Islet precursor cell (in vitro differentiated cells): ENCODE results near the gene ANP32A.

Experiments
- DNase-seq: peaks from one replicate; pipeline ENCODE4 v3.0.0-alpha.2; 2018

Gene ANP32A

DNA sequence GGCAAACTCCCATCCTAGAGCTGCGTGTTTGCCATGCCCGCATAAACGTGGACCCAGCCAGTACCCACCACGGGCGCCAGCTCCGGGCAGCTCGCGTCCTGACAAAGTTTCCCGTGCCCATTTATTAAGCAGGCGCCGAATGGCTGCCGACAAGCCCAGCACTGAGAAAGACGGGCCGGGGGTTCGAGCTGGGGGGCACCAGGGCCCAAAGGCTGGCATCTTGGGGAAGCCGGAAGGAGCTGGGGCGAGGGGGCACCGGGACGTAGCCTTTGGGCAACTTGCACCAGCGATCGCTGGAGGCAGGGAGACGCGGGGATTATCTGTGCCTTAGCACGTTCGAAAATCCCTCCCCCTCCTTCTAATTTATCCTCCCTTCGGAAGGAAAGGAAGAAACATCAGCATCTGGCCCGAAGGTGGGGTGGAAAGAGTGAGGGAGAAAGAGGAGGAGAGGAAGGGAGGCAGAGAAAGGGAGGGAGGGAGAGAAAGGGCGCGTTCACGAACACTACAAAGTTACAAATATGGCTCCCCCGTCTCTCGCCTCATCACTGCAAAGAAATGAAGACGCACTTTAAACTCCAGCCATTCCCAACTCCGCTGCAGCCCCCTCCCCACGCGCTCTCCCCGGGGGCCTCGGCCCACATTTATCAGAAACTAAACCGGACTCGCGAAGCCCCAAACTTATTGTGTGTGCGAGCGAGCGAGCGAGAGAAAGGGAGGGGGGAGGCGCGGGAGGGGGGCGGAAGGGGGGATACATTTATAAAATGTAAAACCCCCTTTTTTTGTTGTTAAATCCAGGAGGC is 1.0 kb downstream of the ANP32A start:
- DNase-seq, result peak; percentile 65

DNA sequence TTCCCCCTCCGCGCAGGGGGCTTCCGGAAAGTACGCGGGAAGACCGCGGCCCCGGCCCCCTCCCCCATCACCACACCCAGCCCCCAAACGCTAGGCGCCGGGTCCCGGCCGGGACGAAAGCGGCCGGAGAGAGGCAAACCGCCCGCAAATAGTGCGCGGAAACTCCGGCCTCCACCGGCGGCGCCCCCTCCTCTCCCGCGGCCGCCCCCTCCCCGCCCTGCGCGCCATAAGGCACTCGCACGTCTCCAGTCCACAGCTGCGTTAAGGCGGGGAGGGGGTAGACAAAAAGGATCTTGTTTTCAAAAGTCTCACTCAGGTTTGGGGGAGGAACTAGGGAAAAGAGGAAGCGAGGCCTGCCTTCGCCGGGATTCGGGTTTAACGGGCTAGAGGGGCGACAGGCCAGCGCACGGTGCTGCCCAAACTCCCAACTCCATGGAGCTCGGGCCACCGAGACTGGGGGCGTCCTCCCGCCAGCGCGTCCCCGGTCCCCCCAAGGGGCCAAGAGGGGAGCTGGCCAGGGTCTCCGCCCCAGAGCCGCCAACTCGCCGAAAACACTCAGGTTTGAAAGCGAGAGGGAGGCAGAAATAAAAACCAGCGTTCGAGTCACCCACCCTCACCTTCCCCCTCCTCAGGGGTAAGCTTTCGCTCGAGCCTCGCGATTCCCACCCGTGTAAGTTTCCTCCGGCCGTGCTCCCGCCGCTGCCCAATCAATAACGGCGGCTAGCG is 1.8 kb downstream of the ANP32A start:
- DNase-seq, result peak; percentile 68

DNA sequence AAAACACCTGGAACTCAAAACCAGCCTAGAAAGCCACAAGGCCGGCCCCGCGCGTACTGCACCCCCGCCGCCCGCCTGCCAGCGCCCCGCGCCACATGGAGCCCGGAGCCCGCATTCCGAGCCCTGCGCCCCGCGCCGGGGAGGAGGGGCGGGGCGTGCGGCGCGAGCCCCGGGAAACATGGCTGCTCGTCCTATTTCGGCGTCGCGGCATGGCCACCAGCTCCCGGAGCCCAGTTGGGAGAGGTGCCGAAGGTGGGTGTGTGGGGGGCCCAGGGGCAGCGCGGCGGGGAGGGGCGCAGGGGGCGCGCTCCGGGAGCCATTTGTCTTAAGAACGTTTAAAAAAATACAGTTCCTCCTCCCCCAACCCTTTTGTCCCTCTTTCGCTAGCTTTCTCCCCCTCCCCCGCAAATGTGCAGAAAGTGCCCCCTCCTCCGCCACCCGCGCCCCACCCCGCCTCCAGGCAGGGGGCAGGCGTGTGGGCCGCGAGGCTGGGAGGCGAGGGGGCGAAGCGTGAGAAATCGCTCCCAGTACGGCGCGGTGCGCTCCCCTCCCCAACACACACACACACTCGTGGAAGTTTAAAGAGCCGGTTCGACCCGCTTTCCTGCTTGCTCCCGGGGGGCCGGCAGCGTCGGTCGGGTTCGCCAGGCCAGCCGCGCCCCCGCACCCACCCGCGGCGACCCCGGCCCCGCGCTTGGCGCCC is 2.5 kb downstream of the ANP32A start:
- peak; percentile 77 for DNase-seq

- DNase-seq, result peak; percentile 83
Measured at GRCh38 chr15:68817304-68818065, 3.2 kb downstream of the ANP32A start.

- DNase-seq, result no peak
Measured at GRCh38 chr15:68816795-68817303, 3.8 kb downstream of the ANP32A start.

DNA sequence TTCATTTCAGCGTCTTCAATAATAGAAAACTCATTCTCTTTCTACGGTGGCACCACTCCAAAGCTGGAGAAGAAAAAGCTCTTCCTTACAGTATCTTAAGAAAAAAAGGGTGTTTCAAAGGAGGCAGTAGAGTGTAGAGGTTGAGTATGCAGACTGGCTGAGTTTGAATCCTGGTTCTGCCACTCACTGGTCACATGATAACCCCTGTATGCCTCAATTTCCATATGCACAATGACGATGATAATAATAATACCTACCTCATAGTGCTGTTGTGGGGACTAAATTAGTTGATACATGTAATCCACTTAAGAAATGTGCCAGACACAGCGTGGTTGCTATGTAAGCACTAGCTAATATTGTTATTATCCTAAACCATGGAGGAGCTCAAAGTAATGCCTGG is 4.5 kb downstream of the ANP32A start:
- DNase-seq, result no peak

GRCh38 chr15:68815598-68815997 is 5.1 kb downstream of the ANP32A start:
- DNase-seq, result no peak

GRCh38 chr15:68814596-68814995 is 6.1 kb downstream of the ANP32A start:
- DNase-seq, result no peak

GRCh38 chr15:68812597-68813431 is 7.9 kb downstream of the ANP32A start:
- DNase-seq, result no peak

DNA sequence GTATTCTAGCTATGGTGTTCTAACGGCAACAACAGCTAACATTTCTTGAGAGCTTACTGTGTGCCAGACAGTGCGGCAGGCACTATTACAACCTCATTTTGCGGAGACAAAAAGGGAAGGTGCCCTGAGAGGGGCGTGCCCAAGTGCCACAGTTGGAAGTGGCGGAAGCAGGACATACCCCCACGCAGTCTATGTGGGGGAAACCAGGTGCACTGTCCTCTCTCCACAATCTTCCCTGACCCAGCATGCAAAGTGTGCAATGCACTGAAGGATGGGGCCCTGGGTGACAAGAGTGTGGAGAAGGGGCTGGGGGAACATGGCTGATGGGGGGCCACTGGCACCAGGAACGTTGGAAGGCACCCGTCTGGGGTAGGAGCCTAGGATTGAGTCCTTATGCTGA is 8.6 kb downstream of the ANP32A start:
- no peak for DNase-seq

- peak; percentile 22 for DNase-seq
Measured at GRCh38 chr15:68809517-68809916, 11.2 kb downstream of the ANP32A start.

- DNase-seq, result peak; percentile 50
Measured at GRCh38 chr15:68808770-68809169, 11.9 kb downstream of the ANP32A start.

DNA sequence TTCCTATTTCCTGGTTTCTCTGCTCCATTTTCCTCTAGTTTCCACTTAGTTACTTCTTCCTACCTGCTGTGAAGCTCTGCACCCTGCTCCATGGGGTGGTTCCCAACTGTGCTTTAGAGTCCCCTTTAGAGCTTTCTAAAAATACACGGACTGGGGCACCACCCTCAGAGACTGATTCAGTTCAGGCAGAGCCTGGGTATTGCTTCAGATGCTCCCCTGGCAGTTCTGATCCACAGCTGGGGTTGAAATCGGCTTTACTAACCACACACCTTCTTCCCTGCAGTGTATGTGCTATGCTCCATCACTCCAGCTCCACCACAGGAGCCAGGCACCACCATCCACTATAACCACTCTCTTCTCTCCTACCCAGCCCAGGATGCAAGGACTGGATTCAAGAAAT is 12.6 kb downstream of the ANP32A start:
- no peak for DNase-seq

DNA sequence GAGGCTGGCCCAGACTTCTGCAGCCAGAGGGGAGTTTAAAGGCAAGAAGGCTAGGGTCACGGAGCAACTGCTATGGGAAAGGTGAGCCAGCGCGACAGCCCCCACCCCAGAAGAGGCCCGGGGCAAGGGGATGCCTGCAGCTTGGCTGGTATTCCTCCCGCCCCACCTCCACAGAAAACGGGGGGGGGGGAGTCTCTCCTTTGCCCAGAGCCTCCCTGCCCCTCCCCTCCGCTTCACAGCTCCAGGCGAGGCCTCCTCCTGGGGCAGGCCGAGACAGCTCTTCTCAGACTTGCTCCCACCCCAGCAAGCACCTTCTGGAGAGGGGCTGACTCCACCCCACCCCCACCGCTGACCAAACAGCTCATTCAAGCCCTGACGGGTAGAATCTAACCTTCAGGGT is 13.4 kb downstream of the ANP32A start:
- peak; percentile 57 for DNase-seq

- peak; percentile 53 for DNase-seq
Measured at GRCh38 chr15:68806220-68807060, 14.3 kb downstream of the ANP32A start.

DNA sequence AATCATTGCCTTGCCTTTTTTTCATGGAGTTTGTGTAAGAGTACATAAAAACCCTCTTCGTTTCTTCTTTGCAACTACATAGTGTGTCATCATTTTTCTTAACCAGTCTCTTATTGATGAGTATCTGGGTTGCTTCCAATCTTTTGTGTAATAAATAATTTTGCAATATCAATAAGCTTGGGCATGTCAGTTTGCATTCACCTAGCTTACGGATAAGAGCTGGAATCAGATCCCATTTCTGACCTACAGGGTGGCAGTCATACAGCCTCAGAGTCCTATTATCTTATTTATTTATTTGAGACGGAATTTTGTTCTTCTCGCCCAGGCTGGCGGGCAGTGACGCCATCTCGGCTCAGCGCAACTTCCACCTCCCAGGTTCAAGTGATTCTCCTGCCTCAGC is 18.3 kb downstream of the ANP32A start:
- DNase-seq, result no peak

DNA sequence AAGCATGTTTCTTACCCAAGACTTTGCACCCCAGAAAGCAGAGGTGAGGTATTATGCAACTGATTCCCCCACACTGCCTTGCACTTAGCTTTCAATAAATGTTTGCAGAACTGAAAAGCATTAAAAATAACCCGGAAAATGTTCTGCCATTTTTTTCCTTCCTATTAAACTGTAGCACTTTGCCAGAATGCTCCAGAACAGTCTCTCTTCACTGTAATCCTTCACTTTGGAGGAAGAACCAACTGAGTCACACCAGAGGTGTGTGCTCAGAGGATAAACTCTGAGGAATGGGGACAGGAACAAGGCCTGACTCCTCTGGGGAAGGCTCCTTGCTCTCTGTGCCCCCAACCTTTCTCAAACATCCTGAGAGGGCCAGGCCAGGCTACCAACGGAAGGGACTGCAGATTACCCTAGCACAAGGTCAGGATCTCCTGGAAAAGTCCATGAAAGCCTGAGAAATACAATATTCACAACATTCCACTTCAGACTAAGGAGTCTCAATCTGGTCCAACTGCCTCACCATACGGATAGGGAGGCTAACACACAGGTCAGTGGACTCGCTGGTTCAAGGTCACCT is 19.0 kb downstream of the ANP32A start:
- DNase-seq, result no peak

DNA sequence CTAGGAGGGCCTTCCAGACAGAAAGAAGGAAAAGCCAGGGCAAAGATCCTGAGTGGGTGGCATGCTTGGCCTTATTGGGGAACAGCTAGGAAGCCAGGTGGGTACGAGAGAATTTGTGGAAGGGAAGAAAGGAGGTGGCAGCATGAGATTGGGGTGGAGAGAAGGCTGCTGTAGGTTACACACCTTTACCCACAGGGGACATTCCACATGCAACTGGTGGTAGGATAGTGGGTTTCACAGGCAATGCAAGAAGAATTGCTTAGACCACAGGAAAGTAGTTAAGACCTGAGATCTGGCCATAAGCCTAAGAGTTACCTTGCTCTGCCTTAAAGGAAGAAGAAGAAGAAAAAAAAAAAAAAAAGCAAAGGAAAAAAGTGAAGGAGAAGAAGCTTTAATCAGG is 19.8 kb downstream of the ANP32A start:
- DNase-seq, result no peak

- no peak for DNase-seq
Measured at GRCh38 chr15:68798346-68799094, 22.2 kb downstream of the ANP32A start.
